Activated CD8-positive, alpha-beta memory T cell treated with anti-CD3 and anti-CD28 coated beads for 36 hours (primary cell): ENCODE data around the gene NKD1. TPM values are rescaled to one million over a fixed set of nuclear protein-coding genes. Genes with fewer than 3 reads are reported as not detected.

Experiments
- CTCF ChIA-PET: fragments of 350-600 bp; sonication (Branson Sonifier 250); formaldehyde crosslinking; loops from one replicate; lab custom pipeline; 2021; ENCODE audit warnings: antibody characterized with exemption; lab: Charles Lee
- POLR2A ChIA-PET: fragments of 350-600 bp; sonication (Branson Sonifier 250); formaldehyde crosslinking; loops from one replicate; lab custom pipeline; 2021; ENCODE audit warnings: antibody characterized with exemption; lab: Charles Lee
- total RNA-seq, 2 experiments: library from RNA; stranded (reverse); gene quantifications; one replicate each; pipeline ENCODE4 v1.2.3, GENCODE V29; 2021

The NKD1 gene
- total RNA-seq, 2 experiments from 2014 or later: 0.73 to 1.9 TPM

GRCh38 chr16:50646345-50646744 is 98.1 kb downstream of the NKD1 start:
- ChIA-PET CTCF (interaction anchor here (0.7 kb wide), 1 partner anchor 46 kb away, joined by 3 read pairs; no protein-coding TSS in a partner anchor), POLR2A (no interaction called here)

- ChIA-PET POLR2A (no interaction called here), CTCF (interaction anchor here (0.6 to 0.9 kb wide), 2 partner anchors 13 to 454 kb away, joined by 4 to 9 read pairs; no protein-coding TSS in a partner anchor)
Observed at GRCh38 chr16:50651835-50652438, 103.7 kb downstream of the NKD1 start.

GRCh38 chr16:50652836-50653425 is 104.7 kb downstream of the NKD1 start:
- CTCF ChIA-PET: no interaction called here
- POLR2A ChIA-PET: interaction anchor here (0.5 kb wide), 1 partner anchor 375 kb away, joined by 3 read pairs; no protein-coding TSS in a partner anchor

GRCh38 chr16:50653633-50654519 is 105.7 kb downstream of the NKD1 start:
- ChIA-PET CTCF (interaction anchor here (1.6 kb wide), 1 partner anchor 11 kb away, joined by 5 read pairs; no protein-coding TSS in a partner anchor), POLR2A (interaction anchor here (0.5 kb wide), 1 partner anchor 376 kb away, joined by 3 read pairs; no protein-coding TSS in a partner anchor)

GRCh38 chr16:50655558-50656055 is 107.4 kb downstream of the NKD1 start:
- POLR2A ChIA-PET: no interaction called here

GRCh38 chr16:50657241-50657640 is 109.0 kb downstream of the NKD1 start:
- POLR2A ChIA-PET: no interaction called here
- CTCF ChIA-PET: interaction anchor here (1.2 to 1.4 kb wide), 2 partner anchors 8 to 10 kb away, joined by 3 read pairs; no protein-coding TSS in a partner anchor

More at GRCh38 chr16:50655558-50656055, 107.4 kb downstream of the NKD1 start:
- CTCF ChIA-PET: interaction anchor here (1.4 to 1.6 kb wide), 2 partner anchors 10 to 11 kb away, joined by 3 to 5 read pairs; no protein-coding TSS in a partner anchor

GRCh38 chr16:50659806-50660205 is 111.6 kb downstream of the NKD1 start:
- ChIA-PET CTCF (interaction anchor here (0.6 to 1.1 kb wide), 2 partner anchors 52 to 284 kb away, joined by 3 to 5 read pairs; no protein-coding TSS in a partner anchor), POLR2A (interaction anchor here (0.6 to 0.7 kb wide), 2 partner anchors 91 to 236 kb away, joined by 3 to 7 read pairs; no protein-coding TSS in a partner anchor)

- CTCF ChIA-PET: interaction anchor here (1.1 to 11.6 kb wide), 3 partner anchors 82 to 142 kb away, joined by 3 to 104 read pairs (median 4); no protein-coding TSS in a partner anchor
- POLR2A ChIA-PET: no interaction called here
Observed at GRCh38 chr16:50662306-50662940, 114.2 kb downstream of the NKD1 start.

- ChIA-PET CTCF (interaction anchor here (0.7 to 11.6 kb wide), 8 partner anchors 17 to 413 kb away, joined by 3 to 104 read pairs (median 10); partner anchors contain the start of genes CYLD and SNX20), POLR2A (interaction anchor here (1.7 kb wide), 1 partner anchor 82 kb away, joined by 4 read pairs; no protein-coding TSS in a partner anchor)
Observed at GRCh38 chr16:50664270-50664669, 116.1 kb downstream of the NKD1 start.

GRCh38 chr16:50665128-50665878 is 117.1 kb downstream of the NKD1 start:
- ChIA-PET CTCF (interaction anchor here (0.6 to 11.6 kb wide), 26 partner anchors 8 to 468 kb away, joined by 3 to 104 read pairs (median 4); partner anchors contain the start of genes CYLD and SNX20), POLR2A (interaction anchor here (1.7 kb wide), 1 partner anchor 81 kb away, joined by 4 read pairs; no protein-coding TSS in a partner anchor)

- CTCF ChIA-PET: interaction anchor here (0.7 to 11.6 kb wide), 17 partner anchors 9 to 453 kb away, joined by 3 to 104 read pairs (median 4); partner anchors contain the start of genes CYLD and SNX20
- POLR2A ChIA-PET: interaction anchor here (0.8 to 1.8 kb wide), 3 partner anchors 14 to 135 kb away, joined by 3 to 7 read pairs (median 4); partner anchors contain the start of gene SNX20
Observed at GRCh38 chr16:50666658-50667496, 118.7 kb downstream of the NKD1 start.

GRCh38 chr16:50667497-50668367 is 119.5 kb downstream of the NKD1 start:
- POLR2A ChIA-PET: interaction anchor here (1.2 to 1.8 kb wide), 2 partner anchors 13 to 78 kb away, joined by 3 to 7 read pairs; partner anchors contain the start of gene SNX20
- CTCF ChIA-PET: interaction anchor here (0.9 to 11.6 kb wide), 9 partner anchors 11 to 313 kb away, joined by 3 to 104 read pairs (median 4); partner anchors contain the start of gene SNX20

GRCh38 chr16:50668368-50669008 is 120.3 kb downstream of the NKD1 start:
- ChIA-PET CTCF (interaction anchor here (4.8 to 11.6 kb wide), 3 partner anchors 13 to 136 kb away, joined by 36 to 104 read pairs (median 97); partner anchors contain the start of gene SNX20), POLR2A (no interaction called here)

- POLR2A ChIA-PET: interaction anchor here (0.8 kb wide), 1 partner anchor 27 kb away, joined by 3 read pairs; no protein-coding TSS in a partner anchor
Observed at GRCh38 chr16:50669741-50670140, 121.5 kb downstream of the NKD1 start.

More at GRCh38 chr16:50669741-50670140, 121.5 kb downstream of the NKD1 start:
- CTCF ChIA-PET: interaction anchor here (0.9 to 11.6 kb wide), 4 partner anchors 12 to 315 kb away, joined by 3 to 104 read pairs (median 50); partner anchors contain the start of gene SNX20
